GM12878 (cell line): Measurements from ENCODE around the gene RNASEH2A. TPM values are rescaled to one million over a fixed set of nuclear protein-coding genes. Genes with fewer than 3 reads are reported as not detected.
A peak's percentile ranks its signal among the peaks of the same experiment; 100 is the strongest.

Source experiments
- ATAC-seq: fragments of 200-7000 bp; cut with Tn5 transposase; 3 replicates; pipeline ENCODE4 v1.9.1; 2020; ENCODE audit warnings: mild to moderate bottlenecking, moderate library complexity
- Bru-seq: library from RNA; stranded (reverse); fragments of 400-500 nt; gene quantifications from one replicate; lab custom pipeline; 2021; lab: Mats Ljungman, UMichigan
- BruChase-seq, 2 experiments: library from RNA; stranded (reverse); fragments of 400-500 nt; gene quantifications; one replicate each; lab custom pipeline; 2021; lab: Mats Ljungman, UMichigan
- BruUV-seq: library from RNA; stranded (reverse); fragments of 400-500 nt; replicated peaks from 2 replicates; lab custom pipeline; 2021; lab: Mats Ljungman, UMichigan
- CTCF ChIA-PET: fragments of 300-600 bp; sonication (Branson Sonifier 250); formaldehyde crosslinking; extraction: SDS; loops from one replicate; lab custom pipeline; 2021; ENCODE audit warnings: inconsistent platforms; lab: Yijun Ruan, JAX
- POLR2A ChIA-PET: fragments of 350-600 bp; formaldehyde crosslinking; extraction: SDS; loops from one replicate; lab custom pipeline; 2021; ENCODE audit warnings: inconsistent platforms; lab: Charles Lee
- RAD21 ChIA-PET: fragments of 300-600 bp; sonication (Branson Sonifier 250); formaldehyde crosslinking; loops from one replicate; lab custom pipeline; 2023; ENCODE audit warnings: antibody characterized with exemption; ENCODE audit not compliant: unreplicated experiment; lab: Charles Lee
- SMC1A ChIA-PET: fragments of 300-600 bp; sonication (Branson Sonifier 250); formaldehyde crosslinking; loops from one replicate; lab custom pipeline; 2023; ENCODE audit not compliant: unreplicated experiment, uncharacterized antibody; lab: Charles Lee
- DNase-seq: peaks from one replicate; pipeline ENCODE4 v3.0.0-alpha.2; 2011; ENCODE audit warnings: low read depth, low spot score
- FAIRE-seq: peaks from 3 replicates; lab custom pipeline; 2011; peaks lifted over from hg19 to GRCh38; lab: Jason Lieb, UNC
- H2AFZ ChIP-seq: 2 replicates; pipeline ENCODE4 v1.6.0; 2011; ENCODE audit warnings: low read depth, low read length, control low read depth; ENCODE audit not compliant: control insufficient read depth
- H3K27ac ChIP-seq: 2 replicates; pipeline ENCODE4 v1.5.1; 2011; ENCODE audit warnings: control low read depth; ENCODE audit not compliant: control insufficient read depth, insufficient read depth
- H3K27me3 ChIP-seq, 2 experiments: replicated peaks in 1 of 2; 2 replicates each; pipeline versions ENCODE4 v1.6.0 to v1.6.1; 2011; ENCODE audit warnings: low read length in 1 of 2; ENCODE audit not compliant: control insufficient read depth in 2 of 2, insufficient read depth in 2 of 2
- H3K36me3 ChIP-seq, 2 experiments: 2 replicates each; pipeline ENCODE4 v1.5.1; 2011; ENCODE audit warnings: low read length in 1 of 2; ENCODE audit not compliant: control insufficient read depth in 2 of 2, insufficient read depth in 2 of 2
- H3K4me1 ChIP-seq: 2 replicates; pipeline ENCODE4 v1.6.1; 2011; ENCODE audit warnings: mild to moderate bottlenecking, low read length, moderate library complexity, mixed read lengths; ENCODE audit not compliant: control insufficient read depth, insufficient read depth
- H3K4me2 ChIP-seq: 2 replicates; pipeline ENCODE4 v1.6.0; 2011; ENCODE audit warnings: control low read depth; ENCODE audit not compliant: control insufficient read depth, insufficient read depth
- H3K4me3 ChIP-seq: fragments of 200-600 bp; sonication (generic); 2 replicates; pipeline ENCODE4 v1.5.1; 2016
- H3K79me2 ChIP-seq: 2 replicates; pipeline ENCODE4 v1.6.0; 2011; ENCODE audit warnings: low read length; ENCODE audit not compliant: control insufficient read depth, insufficient read depth
- H3K9ac ChIP-seq: 2 replicates; pipeline ENCODE4 v1.8.0; 2011; ENCODE audit warnings: low read length, control low read depth, mixed read lengths; ENCODE audit not compliant: control insufficient read depth, insufficient read depth
- H3K9me3 ChIP-seq: replicated peaks from 3 replicates; pipeline ENCODE4 v1.5.1; 2011; ENCODE audit warnings: mild to moderate bottlenecking, low read length; ENCODE audit not compliant: control insufficient read depth, insufficient read depth
- H4K20me1 ChIP-seq: 2 replicates; pipeline ENCODE4 v1.6.0; 2011; ENCODE audit not compliant: control insufficient read depth, insufficient read depth
- BHLHE40 ChIP-seq, 2 experiments: fragments of 450-650 bp in 1 of 2; IDR thresholded peaks; 2 replicates each; pipeline ENCODE4 v1.6.1; 2011 to 2017; ENCODE audit warnings: low read depth in 2 of 2, borderline replicate concordance in 1 of 2, improper control_type of control experiment in 1 of 2, low read length in 1 of 2, mild to moderate bottlenecking in 1 of 2
- CUX1 ChIP-seq: IDR thresholded peaks from 2 replicates; pipeline ENCODE4 v1.6.1; 2012; ENCODE audit warnings: improper control_type of control experiment, low read depth, low read length; ENCODE audit not compliant: insufficient replicate concordance
- NKRF ChIP-seq: fragments of 450-650 bp; conservative IDR thresholded peaks from 2 replicates; pipeline ENCODE4 v1.6.1; 2017; ENCODE audit warnings: mild to moderate bottlenecking, moderate library complexity
- whole genome bisulfite sequencing: methylation state at CpG from one replicate; pipeline ENCODE4 v1.1.6; 2016; ENCODE audit warnings: low lambda C conversion rate; ENCODE audit not compliant: insufficient replicate concordance, insufficient coverage; ENCODE audit errors: missing lambda C conversion rate; 5-methylcytosine and 5-hydroxymethylcytosine counted together
- in situ Hi-C: fragments of 300-500 bp; cut with MboI; formaldehyde crosslinking; loops from 9 replicates; pipeline ENCODE4 v1.14.3; 2018; ENCODE audit warnings: mixed read lengths
- intact Hi-C: fragments of 100-400 bp; cut with micrococcal nuclease; formaldehyde crosslinking; loops from one replicate; pipeline ENCODE4 v1.14.2; 2022; ENCODE audit not compliant: unreplicated experiment
- long read RNA-seq, 2 experiments: library from polyadenylated mRNA; unstranded; transcript quantifications; one replicate each; pipeline ENCODE4 v2.0.0, GENCODE V29; 2019 to 2020
- polyA minus RNA-seq, 3 experiments: library from RNA; depleted of rRNA, polyadenylated mRNA; stranded (reverse); fragments of >200 nt; gene quantifications; 2 replicates each; pipeline ENCODE4 v1.2.3, GENCODE V29; 2011
- polyA plus RNA-seq, 11 experiments: library from polyadenylated mRNA; depleted of rRNA in 4 of 11; unstranded in 6 of 11; stranded (reverse) in 5 of 11; fragments of >200 nt; fragmentation: Nextera tagmentation in 4 of 11; fragmentation: Illumina TruSeq in 1 of 11; extraction: Ambion mirVana in 4 of 11; extraction: Trizol in 1 of 11; gene quantifications; 1 replicate in 1 of 11; 2 replicates in 10 of 11; pipeline versions ENCODE4 v1.2.1 to v1.2.3, GENCODE V29; 2011 to 2016; ENCODE audit warnings: inconsistent platforms in 2 of 11, missing spikeins in 2 of 11, low read depth in 1 of 11
- total RNA-seq, 4 experiments: library from RNA; depleted of rRNA in 3 of 4; stranded (reverse); fragments of >200 nt in 3 of 4; fragmentation: Illumina TruSeq in 1 of 4; extraction: Trizol in 1 of 4; gene quantifications; 2 replicates each; pipeline versions ENCODE4 v1.2.1 to v1.2.3, GENCODE V29; 2013 to 2021

RNASEH2A gene
- total RNA-seq (2013; cell fraction: nucleolus; rRNA removed), result 11.0 and 13.0 TPM in 2 replicates
- total RNA-seq (2014; rRNA removed) (41.7 and 46.9 TPM in 2 replicates), total RNA-seq (2014; rRNA removed; fragmentation: Illumina TruSeq; extraction: Trizol) (35.2 and 39.6 TPM in 2 replicates), total RNA-seq (2021) (41.2 and 43.8 TPM in 2 replicates), polyA plus RNA-seq (2011; rRNA removed) (20.3 and 35.4 TPM in 2 replicates), polyA plus RNA-seq (2014; fragmentation: Illumina TruSeq; extraction: Trizol) (10.4 and 30.7 TPM in 2 replicates), polyA plus RNA-seq (2014; fragmentation: Nextera tagmentation; extraction: Ambion mirVana) (10 to 100 TPM; 17.4 to 19.1 TPM), polyA plus RNA-seq (2014; rRNA removed) (54.4 and 65.3 TPM in 2 replicates), polyA plus RNA-seq (2016; fragmentation: Nextera tagmentation; extraction: Ambion mirVana) (100 to 1,000 TPM in 1 of 2 experiments, 10 to 100 TPM in 1; 95.0 to 103 TPM), polyA minus RNA-seq (2011; rRNA and poly(A)+ RNA removed) (43.2 and 60.1 TPM in 2 replicates), Bru-seq, nascent RNA (percentile 50 among the genes with signal in this experiment), BruChase-seq, experiment 1, labeled RNA remaining after a 6-hour chase (percentile 51 among the genes with signal in this experiment), BruChase-seq, experiment 2, labeled RNA remaining after a 2-hour chase (percentile 49 among the genes with signal in this experiment)
- polyA plus RNA-seq (2011; ENCODE audit: low read depth), result 10.0 TPM
- polyA plus RNA-seq (2011; cell fraction: cytosol; rRNA removed), result 72.8 and 73.4 TPM in 2 replicates
- polyA plus RNA-seq (2011; cell fraction: nucleus; rRNA removed), result 36.7 and 45.4 TPM in 2 replicates
- 24.3 and 28.4 TPM in 2 replicates for polyA plus RNA-seq (2012)
- polyA minus RNA-seq (2011; cell fraction: cytosol; rRNA and poly(A)+ RNA removed), result 21.4 and 24.6 TPM in 2 replicates
- polyA minus RNA-seq (2011; cell fraction: nucleus; rRNA and poly(A)+ RNA removed), result 9.1 and 17.9 TPM in 2 replicates
- long read RNA-seq, experiment 1, transcript RNASEH2A-201 (8 exons, 2,753 nt), result major isoform, 49 of 51 reads
- long read RNA-seq, experiment 1, partial matches to known transcripts, result 1 of 51 reads
- long read RNA-seq, experiment 1, other reads (novel, unspliced or antisense), result 1 of 51 reads
- long read RNA-seq, experiment 2, transcript RNASEH2A-201 (8 exons, 2,753 nt), result major isoform, 114 of 124 reads
- long read RNA-seq, experiment 2, partial matches to known transcripts, result 2 of 124 reads
- long read RNA-seq, experiment 2, other reads (novel, unspliced or antisense), result 5 of 124 reads

GRCh38 chr19:12806242-12807081 is at the start of gene RNASEH2A:
Gene RNASEH2A (plus strand): TSS chr19:12806584. CDS start chr19:12806674, 90 bp downstream.
- peak within 1 kb of the TSS; percentile 78 for H3K4me3 ChIP-seq
- BruUV-seq, result no TSS peak
- ATAC-seq, result peak; percentile 94
- no peak for DNase-seq
- POLR2A ChIA-PET, result interaction anchor here (0.6 to 1.0 kb wide), 5 partner anchors 10 to 29 kb away, joined by 3 to 7 read pairs (median 4); partner anchors contain the start of gene JUNB
- H2AFZ ChIP-seq, result peak within 1 kb of the TSS; percentile 91
- no peaks in the 10 kb centered on the region for H3K27me3 ChIP-seq
- intact Hi-C loops (no loop called here), in situ Hi-C loops (no loop called here)
- H3K36me3 ChIP-seq, result peaks cover 0 to 1% of the 10 kb centered on the region in 2 experiments; a peak in 3 of 4 replicates
- SMC1A ChIA-PET, result interaction anchor here (0.8 to 1.4 kb wide), 2 partner anchors 11 to 40 kb away, joined by 3 to 7 read pairs; no protein-coding TSS in a partner anchor
- WGBS, result 3% methylated on average over 63 of the region's 66 CpGs
- peak within 1 kb of the TSS; percentile 74 for H3K27ac ChIP-seq
- peaks cover 11% of the 10 kb centered on the region for H3K79me2 ChIP-seq
- peaks cover 13% of the 10 kb centered on the region for H3K4me1 ChIP-seq
- FAIRE-seq, result peak; percentile 93
- RAD21 ChIA-PET, result interaction anchor here (1.2 to 2.2 kb wide), 6 partner anchors 11 to 159 kb away, joined by 3 to 11 read pairs (median 5); no protein-coding TSS in a partner anchor
- no peaks in the 10 kb centered on the region for H4K20me1 ChIP-seq
- peak within 1 kb of the TSS; percentile 78 for H3K9ac ChIP-seq
- no peaks in the 10 kb centered on the region for H3K9me3 ChIP-seq
- CTCF ChIA-PET, result interaction anchor here (0.7 to 1.9 kb wide), 8 partner anchors 10 to 159 kb away, joined by 3 to 12 read pairs (median 5); no protein-coding TSS in a partner anchor
- H3K4me2 ChIP-seq, result peak within 1 kb of the TSS; percentile 98
- no peak for TF ChIP-seq CUX1
- TF ChIP-seq BHLHE40 (IDR thresholded peaks at IDR 0.05; ENCODE audit: borderline replicate concordance in 1 of 2, low read depth in 2 of 2, low read length in 1 of 2), result peak in 1 of 2 experiments; percentile 62; a peak in 2 of 4 replicates
- TF ChIP-seq NKRF, result peak; percentile 99
